GM04504 (cell line): ENCODE measurements around the gene ZMIZ1.

ENCODE experiments used
- DNase-seq: peaks from one replicate; pipeline ENCODE4 v3.0.0-alpha.2; 2012; ENCODE audit warnings: low read depth

ZMIZ1 gene

DNA sequence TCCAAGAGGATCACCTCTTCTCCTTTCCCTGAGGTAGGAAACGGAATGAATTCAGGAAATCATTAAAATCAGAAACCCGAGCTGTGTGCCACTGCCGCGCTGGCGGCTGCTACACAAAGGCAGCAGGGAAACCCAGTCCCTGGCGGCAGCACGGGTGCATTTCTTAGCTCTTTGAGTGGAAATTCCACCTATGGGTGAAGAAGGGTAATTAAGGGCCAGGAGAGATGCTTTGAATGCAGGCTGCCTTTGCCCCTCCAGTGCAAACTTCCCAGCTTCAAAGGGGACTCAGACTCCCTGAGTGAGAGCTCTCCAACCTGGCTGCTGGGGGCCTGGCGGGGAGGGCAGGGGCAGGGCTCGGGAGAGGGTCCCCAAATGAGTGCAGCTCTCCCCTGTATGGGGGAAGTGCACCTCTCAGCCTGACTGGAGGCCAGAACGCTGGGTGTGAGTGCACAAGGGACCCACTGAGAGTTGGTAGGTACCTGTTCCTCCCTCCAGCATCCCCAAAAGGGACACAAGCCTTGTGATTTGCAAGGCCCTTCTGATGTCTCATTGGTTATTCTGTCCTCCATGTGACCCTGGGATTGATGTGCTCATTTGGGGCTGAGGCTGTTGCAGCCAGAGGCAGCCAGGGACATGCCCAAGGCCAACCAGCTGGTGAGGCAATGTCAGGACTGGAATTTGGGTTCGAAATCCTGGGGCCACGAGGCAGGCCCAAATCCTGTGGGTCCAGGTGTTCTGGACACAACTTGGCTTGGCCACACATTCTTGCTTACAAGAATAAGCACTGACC lies 16.3 kb upstream of the ZMIZ1 start:
- no peak for DNase-seq

DNA sequence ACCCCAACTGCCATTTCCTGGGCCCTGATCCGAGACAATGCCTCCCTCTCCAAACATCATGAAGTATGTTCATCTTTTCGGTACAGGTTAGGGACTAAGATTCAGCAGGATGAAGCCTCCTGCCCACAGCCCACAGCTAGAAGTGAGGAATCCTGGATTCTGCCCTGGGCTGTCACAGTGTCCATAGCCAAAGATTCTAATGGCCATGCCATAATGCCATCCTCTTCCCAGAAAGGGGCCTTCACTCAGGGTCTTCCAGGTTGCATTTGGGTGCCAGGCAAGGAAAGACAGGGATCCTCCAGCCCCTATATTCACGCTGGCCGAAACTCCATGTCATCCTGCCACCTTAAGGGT lies 15.7 kb upstream of the ZMIZ1 start:
- DNase-seq, result no peak

DNA sequence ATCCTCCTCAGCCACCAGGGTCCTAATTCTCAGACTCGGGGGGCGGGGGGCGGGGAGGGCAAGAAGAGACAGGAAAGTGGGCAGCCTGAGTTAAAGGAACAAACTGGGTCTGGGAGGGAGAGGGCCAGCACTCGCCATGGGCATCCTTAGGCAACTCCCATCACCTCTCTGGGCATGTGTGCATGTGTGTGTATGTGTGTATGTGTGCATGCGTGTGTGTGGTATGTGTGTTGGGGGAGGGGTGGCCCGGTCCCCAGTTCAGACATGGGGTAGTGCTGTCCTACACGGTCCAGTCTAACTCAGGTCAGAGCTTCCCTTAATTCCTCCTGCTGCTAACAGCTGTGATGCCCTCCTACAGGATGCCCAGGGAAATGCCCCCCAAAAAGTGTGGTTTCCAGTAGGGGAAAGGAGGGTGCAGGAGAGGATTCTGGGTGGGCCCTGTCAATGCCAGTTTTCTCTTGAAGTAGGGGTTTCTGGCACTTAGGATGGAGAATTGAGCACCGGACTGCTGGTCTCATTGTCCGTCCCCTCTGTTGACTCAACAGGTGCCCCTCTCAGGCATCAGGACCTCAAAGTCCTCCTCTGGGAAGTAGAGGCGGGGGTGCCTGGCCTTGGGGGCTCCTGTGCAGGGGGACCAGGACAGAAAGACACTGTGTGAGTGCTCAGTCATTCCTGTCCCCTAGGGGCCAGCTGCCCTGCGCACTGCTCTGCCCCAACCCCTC lies 15.1 kb upstream of the ZMIZ1 start:
- no peak for DNase-seq

DNA sequence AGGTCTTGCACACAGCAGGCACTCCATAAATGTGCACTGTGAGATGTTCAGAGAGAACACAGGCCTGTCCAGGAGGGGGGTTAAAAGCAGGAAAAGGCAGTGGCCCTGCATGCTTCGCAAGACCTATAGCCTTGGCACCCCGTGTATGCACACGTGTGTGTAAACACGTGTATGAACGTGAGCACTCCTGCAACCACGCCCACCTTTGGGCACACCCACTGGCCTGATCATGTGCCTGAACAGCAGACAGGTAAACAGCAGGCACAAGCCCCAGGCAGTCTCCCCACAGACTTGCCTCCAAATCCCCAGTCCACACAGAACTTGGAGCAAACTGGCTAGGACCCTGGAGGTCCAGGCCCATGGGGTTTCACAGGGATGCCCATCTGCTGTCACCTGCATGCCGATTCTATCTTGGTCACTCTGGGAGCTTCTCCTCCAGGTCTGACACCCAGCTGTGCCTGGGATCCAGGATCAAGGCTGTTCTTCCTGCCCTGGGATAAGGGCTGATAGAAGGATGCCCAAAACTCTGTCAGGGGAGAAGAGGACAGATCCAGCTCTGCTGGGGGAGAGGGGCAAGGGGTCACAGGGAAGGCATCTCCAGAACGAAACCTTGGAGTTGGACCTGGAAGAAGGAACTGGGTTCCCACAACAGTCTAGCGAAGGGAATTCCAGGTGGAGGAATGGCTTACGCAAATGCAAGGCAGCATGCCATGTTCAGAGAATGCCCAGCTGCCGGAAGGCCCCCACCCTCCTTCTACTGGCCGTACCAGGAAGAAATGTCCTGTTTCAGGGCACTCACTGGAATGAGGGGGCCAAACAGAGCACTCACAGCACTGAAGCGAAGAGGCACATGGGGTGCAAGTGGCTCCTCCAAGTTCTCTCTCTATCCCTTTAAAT lies 14.3 kb upstream of the ZMIZ1 start:
- DNase-seq, result no peak

DNA sequence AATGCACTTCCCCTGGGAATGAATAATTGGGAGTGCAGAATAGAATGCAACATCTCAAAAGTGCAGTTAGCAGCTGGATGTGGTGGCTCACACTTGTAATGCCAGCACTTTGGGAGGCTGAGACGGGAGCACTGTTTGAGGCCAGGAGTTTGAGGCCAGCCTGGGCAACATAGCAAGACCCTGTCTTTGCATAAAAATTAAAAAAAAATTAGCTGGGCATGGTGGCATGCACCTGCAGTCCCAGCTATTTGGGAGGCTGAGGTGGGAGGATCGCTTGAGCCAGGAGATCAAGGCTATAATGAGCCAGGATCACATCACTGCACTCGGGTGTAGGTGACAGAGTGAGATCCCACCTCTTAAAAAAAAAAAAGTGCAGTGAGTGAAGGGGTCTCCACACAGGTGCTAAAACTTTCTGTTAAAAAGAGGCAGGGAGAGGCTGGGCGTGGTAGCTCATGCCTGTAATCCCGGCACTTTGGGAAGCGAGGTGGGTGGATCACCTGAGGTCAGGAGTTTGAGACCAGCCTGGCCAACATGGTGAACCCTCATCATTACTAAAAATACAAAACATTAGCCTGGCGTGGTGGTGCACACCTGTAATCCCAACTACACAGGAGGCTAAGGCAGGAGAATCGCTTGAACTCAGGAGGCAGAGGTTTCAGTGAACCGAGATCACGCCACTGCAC lies 13.5 kb upstream of the ZMIZ1 start:
- no peak for DNase-seq

DNA sequence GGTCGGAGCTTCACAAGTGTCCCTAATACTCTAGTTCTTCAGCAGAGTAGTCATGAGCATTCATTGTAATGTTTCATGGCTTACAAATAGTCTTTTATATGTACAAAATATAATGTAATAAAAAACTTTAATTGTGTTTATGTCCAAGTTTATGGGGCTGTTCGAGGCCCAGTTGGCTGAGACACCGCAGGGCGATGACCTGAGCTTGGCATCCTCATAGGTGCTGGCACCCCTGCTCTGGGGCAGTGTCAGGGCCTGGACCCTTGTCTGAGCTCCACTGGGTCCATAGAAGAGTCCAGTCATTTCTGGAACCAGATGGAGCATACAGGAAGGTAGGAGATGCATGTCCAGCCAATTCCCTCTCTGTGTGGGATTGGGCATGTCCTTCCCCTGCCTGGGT lies 12.9 kb upstream of the ZMIZ1 start:
- no peak for DNase-seq

DNA sequence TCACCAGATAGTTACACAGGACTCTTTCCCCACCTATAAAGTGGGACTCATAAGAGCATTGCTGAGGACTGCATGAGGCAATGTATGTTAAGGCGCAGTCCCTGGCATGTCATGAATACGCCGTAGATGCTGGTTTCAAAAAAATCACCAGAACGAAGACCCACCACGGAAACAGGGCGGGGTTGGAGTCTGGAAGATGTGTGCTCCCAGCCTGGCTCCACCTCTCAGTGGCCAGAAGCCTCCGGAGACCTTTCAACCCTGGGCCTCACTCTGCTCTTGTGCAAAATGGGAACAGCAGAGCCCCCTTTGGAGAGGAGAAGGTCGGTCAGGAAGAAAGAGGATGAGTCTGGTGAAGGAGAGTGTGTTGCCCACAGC lies 12.4 kb upstream of the ZMIZ1 start:
- DNase-seq, result no peak

DNA sequence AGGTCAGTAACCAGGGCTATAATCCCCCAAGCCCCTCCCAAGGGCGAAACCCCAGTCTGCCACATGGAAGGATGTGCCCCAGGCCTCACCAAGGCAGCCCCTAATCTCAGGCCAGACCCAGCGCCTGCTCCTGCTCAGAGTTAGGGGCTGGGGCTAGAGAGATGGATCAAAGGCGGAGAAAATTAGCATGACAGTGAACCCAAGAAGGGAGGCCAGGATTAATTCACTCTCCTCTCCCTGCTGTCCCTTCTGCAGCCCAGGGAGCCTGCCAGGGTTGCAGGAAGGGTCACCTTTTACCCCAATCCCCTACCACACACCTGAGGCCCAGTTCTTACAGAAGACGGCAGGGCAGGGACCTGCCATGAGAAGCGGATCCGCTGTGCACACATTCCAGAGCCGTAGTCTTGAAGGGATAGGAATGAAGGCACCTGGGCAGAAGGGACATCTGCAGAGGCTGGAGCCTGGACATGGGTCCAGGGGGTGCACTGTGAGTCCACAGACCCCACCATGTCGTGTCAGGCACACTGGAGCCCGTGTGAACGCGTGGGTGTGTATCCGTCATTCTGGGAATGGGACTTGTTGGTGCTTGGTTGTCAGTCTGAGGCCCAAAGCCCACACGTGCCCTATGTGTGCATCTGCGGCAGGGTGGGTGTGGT lies 11.9 kb upstream of the ZMIZ1 start:
- DNase-seq, result no peak

DNA sequence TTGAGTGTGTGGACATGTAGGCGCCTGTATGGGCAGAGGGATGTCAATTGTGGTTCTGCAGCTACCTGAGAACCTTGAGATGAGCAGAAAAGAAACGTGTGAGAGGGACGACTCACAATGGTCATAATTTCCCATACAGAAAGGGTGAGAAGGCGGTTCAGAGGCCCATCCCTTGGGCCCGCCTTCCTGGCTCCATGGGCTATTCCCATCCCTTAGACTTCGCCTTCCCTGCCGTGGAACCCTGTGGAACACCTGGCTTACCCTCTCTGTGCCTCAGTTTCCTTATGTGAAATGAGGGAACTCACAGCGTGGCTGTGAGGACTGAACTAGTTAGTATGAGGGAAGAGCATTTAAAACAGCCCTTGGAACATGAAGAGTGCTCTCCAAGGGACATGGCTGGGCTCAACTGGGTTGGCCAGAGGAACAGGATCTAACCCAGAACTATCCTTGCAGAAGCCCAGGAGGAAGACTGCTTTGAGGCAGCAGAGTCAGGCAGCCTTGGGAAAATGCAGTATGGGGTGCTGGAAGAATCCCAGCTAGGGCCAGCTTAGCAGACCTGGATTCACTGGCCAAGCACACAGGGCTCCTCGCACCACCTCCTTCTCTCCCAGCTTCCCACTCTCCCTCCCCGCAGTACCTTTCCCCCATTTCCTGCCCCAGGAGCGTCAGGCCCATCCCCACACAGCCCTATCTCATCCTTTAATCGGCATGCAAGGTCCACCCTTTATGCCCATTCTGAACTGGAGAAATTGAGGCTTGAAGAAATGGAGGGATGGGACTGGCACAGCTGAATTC lies 11.1 kb upstream of the ZMIZ1 start:
- no peak for DNase-seq

DNA sequence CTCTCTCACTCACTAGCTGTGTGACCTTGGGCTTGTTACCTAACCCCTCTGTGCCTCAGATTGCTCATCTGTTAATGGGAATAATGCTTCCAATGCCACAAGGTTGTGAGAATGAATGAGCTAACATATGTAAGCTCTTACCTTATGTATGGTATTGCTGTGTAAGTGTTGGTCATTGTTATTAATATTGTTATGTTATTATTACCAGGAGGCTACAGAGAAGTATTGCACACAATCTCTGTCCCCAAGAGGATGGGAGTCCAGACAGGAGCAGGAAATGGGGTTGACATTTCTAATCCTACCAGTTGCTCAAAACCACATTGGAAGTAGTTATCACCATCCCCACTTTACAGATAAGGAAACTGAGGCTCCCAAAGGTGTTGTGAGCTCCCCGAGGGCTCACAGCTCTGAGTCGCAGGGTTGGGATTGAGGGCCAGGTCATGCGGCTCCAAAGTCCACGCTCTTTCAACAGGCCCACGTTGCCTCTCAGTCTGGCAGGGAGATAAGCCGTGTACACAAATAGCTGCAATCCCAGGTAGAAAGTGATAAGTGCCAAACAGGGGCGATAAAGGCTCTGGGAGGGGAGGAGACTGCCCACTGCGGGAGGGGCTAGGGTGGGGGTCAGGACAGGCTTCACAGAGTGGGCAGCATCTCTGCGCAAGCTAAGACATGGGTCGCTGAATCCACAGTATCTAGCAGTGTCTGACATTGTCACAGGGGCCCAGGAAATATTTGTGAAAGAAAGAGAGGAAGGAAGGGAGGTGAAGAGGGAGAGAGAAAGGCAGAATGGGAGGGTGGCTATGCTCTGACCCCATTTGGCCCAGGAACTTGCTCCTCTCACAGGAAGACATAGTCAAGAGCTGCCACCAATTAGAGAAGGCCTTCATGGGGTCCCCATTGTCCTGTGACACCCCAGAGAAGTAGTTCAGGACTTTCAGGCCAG lies 9.6 kb upstream of the ZMIZ1 start:
- DNase-seq, result no peak

DNA sequence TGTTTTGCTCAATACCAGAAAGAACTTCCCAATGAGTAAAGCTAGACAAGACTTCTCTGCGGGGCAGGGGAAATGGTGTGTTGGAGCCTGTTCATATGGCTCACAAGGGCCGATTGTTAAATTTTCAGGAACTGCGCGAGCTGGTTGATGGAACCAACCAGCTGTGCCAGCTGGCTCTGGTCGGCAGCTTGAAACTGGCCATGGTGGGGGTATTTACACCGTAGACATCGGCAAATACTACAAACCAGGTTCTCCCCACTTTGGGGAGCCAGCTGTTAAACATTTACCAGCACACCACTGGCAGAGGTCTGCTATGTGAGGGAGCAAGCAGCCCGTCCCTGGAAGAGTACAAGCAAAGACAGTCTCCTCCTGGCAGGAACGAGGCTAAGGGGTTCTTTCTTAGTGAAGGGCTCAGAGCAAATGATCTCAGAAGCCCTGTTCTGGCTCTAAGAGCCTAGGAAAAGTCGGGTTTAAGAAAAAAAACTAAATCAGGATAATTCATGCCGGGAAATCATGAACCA lies 8.8 kb upstream of the ZMIZ1 start:
- no peak for DNase-seq

DNA sequence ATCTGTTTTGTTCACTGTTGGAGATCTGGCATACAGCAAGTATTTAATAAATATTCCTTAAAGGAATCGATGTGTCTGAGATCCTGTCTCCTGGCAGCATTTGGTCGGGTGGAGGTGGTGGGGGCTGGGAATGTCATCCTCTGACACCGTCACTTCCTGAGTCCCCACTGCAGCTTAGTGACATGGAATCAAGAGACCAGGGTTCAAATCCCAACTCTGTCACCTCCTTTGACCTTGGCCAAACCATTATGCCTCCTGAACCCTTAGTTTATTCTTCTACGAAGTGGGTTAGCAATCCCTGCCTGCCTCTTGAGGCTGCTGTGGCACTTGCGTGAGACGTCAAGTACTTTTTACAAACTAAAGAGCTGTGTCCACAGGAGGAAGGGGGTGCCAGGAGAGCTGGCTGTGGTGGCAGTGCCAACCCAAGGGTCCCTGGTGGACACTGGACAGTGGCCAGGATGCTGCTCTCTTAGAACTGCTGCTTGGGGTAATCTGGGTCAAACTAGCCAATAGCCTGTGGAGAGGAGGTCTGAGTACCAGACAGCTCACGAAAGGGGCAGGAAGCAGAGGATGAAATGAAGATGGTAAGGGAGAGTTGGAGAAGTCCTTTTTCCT lies 8.0 kb upstream of the ZMIZ1 start:
- DNase-seq, result no peak

DNA sequence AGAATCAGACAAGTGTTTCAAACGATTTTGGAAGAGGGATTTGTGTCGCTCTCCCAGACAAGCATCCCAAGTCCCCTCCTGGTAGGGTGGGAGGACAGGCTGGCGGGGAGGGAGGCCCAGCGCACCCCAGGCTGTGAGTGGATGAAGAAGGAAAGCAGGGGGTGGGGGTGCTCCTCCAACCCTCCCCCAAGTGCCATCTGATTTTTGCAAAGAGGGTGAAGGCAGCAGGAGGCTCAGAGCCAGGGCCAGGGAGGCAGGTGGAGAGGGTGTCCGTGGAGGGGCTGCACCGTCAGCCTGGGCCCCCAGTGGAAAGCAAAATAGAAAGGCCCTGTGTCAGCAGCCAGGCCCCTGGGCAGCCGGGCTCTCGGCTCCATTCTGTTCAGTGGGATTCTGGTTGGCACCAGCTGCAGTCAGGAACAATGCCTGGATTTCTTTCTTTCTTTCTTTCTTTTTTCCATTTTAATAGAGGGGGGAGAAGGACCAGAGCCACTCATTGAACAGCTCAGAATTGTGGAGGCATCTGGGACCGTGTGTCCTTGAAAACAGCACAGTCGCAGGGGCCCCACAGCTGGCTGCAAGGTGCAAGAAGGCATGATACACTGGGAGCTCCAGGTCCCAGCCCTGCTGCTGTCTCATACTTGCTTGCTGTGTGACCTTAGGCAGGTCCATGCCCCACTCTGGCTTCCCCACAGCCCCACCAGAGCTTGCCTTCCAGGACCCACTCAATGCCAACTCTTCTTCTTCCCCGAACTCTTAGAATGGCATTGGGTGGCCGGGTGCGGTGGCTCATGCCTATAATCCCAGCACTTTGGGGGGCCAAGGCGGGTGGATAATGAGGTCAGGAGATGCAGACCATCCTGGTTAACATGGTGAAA lies 7.1 kb upstream of the ZMIZ1 start:
- DNase-seq, result no peak

DNA sequence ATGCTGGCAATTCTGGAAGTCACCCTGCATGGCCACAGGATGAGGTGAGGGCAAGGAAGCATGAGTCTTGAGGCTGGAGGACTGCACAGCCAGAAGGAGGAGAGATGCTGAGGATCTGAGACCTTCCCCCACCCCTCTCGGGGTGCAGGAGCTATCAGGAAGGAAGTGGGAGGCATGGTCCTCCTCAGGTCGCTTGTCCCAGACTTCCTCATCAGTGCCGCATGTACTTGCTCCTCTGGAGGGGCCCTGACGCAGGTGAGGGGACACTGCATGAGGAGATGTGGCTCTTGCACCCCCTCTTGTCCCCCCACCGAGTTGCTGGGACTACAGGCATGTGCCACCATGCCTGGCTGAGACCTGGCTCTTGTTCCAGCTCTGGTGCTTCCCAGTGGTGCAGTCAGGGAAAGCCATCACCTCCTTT lies 5.7 kb upstream of the ZMIZ1 start:
- DNase-seq, result no peak

DNA sequence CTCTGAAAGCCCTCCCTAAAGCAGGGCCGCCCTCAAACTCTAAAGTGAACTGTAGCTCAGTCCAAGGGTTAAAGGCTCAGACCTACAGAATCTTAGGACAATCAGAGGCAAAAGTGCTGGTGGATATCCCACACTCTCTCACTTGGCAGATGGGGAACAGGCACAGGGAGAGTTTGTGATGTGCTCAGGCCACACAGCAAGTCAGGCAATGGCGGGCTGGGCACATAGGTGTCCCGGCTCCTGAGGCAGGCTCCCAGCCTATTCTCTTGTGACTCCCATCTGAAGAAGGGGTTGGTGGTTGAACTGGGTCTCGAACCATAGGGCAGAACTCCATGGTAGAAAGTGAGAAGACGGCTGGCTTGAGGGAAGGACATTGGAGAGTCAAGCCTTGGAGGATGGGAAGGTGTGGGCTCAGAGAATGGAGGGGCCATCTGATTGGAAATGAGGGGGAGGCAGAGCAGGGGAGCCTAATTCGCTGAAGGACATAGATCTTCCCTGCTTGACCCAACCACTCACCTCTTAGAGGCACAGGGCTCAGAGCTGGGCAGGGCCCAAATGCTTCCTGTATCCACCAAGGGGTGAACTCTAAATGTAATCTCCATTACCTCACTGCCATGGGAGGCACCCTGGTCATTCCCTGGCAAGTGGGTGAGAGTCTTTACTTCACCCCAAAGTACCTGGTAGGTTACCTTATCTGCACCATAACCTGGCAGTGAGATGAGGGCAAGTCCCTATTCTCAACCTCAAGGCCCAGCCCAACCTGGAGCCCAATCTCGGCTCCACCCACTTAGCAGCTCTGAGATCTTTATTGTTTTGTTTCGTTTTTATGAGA lies 4.9 kb upstream of the ZMIZ1 start:
- no peak for DNase-seq

DNA sequence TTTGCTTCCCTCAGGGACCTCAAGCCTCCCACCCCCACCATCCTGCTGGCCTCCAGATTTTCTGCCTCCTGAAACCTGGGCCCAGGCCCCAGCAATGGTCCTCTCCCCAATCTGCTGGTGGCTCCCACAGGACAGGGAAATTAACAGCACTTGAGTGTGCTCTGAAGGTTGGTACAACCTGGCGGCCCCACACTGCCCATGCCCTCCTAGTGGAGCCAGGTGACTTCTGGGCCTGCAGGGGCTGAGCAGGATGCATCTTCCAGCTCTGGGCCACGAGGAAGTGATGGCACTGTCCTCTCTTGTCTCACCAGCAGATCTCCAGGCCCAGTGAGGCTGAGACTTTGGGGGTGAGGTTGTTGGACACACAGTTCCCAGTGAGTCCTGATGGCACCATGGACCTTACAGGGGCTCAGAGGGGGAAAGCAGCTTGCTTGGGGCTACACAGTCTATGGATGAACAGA lies 3.6 kb upstream of the ZMIZ1 start:
- DNase-seq, result no peak

DNA sequence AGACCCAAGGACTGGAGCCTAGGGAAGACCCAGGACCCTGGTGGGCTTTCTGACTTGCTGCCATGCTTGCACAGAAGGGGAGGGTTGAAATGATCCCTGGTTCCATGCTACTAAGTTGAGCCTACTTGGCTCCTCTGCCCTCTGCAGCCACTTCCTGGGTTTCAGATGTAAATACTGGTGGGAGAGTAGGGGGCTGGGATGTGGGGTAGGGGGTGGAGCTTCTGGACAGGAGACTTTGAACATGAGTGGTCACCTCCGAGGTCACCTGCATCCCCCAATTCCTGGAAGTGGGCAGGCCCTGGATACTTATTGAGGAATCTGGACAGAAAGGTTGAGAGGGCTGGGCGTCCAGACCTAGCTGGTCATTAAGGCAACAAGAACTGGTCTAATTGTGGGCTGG lies 2.9 kb upstream of the ZMIZ1 start:
- DNase-seq, result no peak
